HG03175 (cell line): ENCODE data around the gene ATF3.
"Not testable (repeated sequence)": the region's sequence is repeated elsewhere in the genome, so short reads cannot be mapped to it uniquely, and the experiment has no call there.

Experiments
- ATAC-seq: cut with Tn5 transposase; IDR thresholded peaks from one replicate; pipeline ENCODE4 v1.9.1; 2021; ENCODE audit warnings: mild to moderate bottlenecking, moderate library complexity; ENCODE audit not compliant: unreplicated experiment

The ATF3 gene

DNA sequence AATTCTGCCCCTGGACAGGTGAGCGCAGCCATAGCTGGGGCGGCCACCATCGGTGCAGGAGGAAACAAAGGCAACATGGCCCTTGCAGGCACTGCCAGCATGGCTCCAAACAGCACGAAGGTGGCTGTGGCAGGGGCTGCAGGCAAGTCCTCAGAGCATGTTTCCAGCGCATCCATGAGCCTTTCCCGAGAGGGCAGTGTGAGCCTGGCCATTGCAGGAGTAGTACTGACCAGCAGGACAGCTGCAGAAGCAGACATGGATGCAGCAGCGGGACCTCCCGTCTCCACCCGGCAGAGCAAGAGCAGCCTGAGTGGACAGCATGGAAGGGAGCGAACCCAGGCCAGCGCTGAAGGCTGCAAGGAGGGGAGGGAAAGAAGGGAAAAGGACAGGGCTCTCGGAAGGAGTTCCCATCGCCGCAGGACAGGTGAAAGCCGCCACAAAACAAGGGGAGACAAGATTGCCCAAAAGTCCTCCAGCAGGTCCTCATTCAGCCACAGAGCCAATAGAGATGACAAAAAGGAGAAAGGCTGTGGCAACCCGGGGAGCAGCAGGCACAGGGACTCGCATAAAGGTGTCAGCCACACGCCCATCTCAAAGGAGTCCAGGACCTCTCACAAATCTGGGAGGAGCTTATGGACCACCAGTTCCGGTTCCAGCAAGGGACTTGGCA lies 17.4 kb downstream of the ATF3 start:
- ATAC-seq, result no peak

DNA sequence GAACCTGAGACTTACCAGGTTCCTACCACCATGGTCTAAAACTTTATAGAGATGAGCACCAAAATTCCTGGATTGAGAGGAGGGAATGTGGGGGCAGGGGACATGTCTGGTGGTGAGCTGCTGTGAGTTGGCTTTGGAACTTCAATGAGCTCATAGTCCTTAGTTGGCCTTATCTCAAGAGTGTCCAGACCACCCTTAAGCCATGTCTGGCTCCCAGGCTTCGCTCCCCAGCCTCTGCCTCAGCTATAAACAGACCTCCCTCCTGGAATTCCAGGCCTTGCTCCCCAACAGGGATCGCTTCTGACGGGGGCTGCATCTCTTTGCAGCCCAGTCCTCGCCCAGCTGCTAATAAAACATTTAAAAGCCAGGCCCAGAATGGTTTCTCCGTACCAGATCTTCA lies 19.5 kb downstream of the ATF3 start:
- no peak for ATAC-seq

DNA sequence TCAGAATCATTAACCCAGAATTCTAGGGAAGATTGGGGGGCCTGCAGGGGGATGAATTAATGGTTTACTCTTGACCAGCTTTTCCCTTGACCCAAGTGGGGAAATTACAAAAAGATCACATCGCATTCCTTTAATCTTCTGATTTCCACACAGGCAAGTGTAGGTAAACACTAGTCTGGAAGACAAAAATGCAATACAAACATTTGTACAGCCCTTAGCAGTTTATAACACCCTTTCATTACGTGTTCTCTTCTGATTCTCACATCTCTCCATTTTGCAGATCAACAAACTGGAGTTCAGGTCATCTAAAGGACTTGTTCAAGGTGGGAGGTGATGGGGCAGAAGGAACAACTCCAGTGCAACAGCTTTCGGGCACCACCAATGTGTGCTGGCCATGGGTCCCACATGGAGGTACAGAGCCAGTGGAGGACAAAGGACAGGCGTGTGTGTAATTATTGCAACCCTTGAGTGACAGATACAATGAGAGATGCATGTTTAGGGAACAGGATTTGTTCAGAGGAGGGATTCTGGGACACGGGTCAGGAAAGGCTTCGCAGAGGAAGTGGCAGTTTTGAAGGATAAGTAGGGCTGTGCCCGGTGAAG lies 20.4 kb downstream of the ATF3 start:
- no peak for ATAC-seq

DNA sequence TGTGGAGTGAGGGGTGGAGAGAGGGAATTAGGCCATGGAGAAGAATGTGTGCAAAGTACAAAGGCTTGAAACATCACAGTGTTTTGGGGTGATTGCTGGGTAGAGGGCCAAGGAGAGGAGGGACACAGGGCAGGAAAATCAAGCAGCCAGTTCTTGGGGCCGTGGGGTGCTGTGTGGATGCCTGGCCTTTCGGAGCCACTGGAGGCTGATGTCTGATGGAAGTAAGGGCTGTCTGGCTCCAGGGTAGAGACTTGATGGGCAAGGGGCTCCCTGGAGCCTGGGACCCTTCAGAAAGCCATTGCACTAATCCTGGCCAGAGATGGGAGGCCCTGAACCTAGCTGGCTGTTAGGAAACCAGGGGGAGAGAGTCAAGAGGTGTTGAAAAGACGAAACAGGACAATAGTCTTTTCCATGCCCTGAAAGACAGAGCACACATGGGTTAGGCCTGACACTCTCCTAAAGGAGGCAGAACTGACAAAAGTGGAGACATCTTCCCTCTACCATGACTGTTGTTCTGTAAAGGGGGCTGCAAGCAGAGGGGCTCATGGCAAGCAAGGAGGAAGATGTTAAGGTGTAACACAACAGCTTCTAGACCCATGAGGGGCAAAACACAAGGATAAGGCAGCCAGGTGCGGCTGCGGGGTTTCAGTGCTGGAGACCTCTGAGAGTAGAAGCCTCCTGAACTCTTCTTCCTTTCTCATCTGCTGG lies 21.0 kb downstream of the ATF3 start:
- ATAC-seq, result no peak

DNA sequence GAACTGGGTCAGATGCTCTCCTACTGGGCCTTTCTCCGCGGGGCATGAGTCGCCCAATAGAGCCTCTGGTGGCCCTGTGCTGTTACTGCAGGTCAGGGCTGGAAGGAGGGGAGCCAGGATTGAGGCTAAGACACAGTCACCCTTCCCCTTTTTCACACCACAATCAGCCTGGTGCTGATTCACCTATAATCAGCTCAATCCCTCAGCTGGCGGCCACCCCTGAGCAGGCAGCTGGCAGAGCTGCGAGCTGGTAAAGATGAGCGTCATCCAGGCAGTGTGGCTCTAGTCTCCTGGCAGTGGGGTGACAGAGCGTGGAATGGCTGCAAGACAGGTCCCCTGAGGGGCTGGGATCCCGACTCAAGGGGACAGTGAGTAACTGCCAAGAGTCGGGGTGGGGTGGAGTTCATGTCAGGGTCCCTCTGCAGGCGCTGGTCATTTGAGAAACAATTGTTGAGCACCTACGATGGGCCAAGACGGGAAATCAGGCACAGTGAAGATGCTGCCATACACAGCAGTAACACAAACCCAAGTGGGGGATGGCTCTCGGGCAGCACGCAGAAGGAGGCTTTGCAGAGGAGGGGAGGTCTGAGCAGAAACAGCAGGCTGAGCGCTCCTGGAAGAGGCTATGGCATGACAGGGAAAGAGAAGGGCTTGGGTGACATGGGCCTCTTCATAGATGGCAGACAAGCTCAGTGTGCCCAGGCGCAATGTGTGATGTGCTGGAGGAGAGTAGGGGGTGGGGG lies 21.8 kb downstream of the ATF3 start:
- ATAC-seq, result peak; percentile 98

DNA sequence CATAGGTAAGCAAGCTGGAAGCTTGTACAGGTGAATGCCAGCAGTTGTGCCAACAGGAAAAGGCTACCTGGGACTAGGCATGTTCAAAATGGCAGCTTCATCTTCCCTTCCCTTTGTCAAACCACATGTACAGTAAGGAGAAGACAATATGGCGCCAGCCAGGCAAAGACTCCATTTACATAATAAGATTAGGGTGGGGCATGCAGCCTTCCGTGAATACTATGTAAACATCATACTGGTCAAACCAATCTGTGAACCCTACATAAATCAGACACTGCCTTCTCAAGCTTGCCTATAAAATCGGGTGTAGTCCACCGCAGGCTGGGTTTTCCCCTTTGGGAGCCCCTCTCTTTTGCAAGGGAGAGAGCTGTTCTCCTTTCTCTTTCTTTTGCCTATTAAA lies 24.6 kb downstream of the ATF3 start:
- no peak for ATAC-seq

DNA sequence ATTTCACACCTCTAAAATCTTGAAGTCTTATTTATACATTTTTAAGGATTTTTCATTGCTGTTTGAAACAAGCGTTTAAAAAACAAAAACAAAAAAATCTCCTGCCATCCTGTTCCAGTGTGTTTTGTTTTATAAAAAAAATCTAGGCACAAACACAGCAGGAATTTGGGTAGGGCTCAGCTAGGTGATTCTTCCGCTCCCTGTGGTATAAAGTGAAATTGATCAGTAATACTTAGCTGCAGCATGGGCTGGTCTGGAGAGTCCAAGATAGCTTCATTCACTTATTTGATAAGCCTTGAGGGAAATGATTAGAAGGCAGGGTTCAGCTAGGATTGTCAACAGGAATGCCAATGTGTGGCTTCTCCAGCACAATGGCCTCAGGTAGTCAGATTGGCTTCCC lies 25.7 kb downstream of the ATF3 start:
- ATAC-seq, result no peak

DNA sequence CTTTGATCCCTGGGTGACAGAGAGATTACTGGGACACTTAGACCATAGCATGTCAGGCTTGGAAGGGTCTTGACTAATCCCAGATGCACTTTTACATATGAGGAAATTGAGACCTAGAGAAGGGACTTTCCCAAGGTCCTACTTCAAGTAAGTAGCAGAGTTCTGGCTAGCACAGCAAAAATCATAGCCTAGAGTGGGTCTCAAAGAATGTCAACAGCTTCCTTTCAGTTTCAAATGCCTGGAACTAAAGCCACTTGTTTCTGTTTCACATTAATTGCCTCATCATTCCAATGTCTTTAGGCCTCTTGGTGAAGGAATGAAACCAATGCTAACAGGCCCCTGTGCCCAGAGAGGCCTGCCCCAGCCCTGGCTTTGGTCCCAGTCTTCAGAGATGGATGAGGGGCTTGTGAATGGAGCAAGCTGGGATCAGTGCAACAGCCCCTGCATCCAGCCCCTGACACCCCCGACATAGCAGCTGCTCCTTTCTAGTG lies 26.6 kb downstream of the ATF3 start:
- no peak for ATAC-seq

DNA sequence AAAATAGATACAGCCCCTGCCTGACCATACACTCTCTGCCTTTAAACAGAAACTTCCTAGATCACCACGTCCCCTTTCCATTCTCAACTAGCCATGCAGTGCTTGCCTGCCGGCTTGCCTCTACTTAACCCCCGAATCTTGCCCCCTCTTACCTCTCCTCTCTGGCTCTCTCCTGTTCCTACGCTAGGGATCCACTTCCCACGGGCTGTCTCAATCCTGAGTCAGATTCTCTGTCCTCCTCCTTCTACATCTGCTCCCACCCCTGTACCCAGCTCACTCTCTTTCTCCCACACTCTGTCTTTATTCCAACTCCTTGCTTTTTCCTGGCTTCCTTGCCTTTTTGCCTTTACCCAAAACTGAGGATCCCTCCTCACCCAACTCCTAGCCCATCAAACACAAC lies 29.3 kb downstream of the ATF3 start:
- no peak for ATAC-seq

DNA sequence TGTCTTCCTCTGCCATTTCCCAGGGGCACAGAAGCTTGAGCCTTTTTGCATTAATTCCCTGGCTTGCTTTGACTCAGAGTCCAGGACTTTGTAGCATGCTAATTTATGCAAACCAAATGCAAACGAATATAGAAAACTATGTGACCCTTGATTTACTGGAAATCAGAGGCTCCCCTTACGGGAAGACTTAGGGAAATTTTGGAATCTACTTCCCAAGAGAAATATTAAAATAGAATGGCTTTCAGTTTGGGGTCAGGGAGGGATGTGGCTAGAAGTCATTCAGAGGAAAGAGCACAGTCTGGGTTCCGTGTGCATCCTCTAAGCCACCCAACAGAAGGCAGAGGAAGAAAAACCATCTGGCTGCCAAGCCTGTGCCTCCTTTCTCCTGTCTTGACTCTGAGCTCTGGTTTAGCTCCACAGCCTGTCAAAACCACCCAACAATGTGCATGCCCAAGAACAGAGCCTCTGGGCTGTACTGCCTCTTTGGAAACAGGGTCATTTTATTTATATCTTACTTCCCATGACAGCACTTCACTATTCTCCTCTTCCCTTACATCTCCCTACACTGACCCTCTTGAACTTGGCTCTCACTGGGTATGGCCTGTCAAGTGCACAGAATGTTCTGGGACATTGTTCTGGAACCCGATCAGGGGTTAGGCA lies 30.1 kb downstream of the ATF3 start:
- ATAC-seq, result no peak

DNA sequence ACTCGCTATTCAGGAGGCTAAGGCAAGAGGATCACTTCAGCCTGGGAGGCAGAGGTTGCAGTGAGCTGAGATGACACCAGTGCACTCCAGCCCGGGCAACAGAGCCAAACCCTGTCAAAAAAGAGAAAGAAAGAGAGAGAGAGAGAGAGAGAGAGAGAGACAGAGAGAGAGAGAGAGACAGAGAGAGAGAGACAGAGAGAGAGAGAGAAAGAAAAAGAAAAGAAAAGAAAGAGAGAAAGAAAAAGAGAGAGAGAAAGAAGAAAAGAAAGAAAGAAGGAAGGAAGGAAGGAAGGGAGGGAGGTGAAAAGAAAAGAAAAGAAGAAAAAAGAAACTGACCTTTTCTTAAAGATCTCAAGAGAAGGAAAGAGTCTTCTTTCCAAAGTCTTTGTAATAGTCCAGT lies 31.0 kb downstream of the ATF3 start:
- not testable (repeated sequence) for ATAC-seq

DNA sequence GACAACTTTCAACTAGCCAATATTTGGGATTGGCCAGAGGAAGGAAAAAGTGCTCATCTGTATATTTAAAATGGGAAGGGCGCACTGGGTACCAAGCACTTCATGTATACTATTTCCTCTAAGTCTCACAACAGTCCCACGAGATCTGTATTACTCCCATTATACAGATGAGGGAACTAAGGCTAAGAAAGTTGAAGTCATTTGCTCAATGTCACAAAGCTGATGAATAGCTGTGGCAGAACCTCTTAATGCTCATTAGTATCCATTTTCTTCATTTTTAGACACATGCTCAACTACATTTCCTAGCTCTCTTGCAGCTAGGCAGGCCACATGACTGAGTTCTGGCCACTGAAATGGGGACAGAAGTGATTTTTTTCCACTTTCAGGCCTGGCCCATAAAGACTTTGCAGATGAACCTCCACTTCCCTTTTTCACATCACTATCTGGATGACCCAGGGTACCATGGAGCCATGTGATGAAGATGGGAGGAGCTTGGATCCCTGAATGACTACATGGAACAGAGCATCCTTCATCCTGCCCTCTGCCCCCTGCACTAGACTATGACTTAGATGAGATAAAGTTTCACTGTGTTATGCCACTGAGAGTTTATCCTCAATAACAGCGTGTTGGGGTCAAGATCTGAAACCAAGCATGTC lies 31.8 kb downstream of the ATF3 start:
- no peak for ATAC-seq

DNA sequence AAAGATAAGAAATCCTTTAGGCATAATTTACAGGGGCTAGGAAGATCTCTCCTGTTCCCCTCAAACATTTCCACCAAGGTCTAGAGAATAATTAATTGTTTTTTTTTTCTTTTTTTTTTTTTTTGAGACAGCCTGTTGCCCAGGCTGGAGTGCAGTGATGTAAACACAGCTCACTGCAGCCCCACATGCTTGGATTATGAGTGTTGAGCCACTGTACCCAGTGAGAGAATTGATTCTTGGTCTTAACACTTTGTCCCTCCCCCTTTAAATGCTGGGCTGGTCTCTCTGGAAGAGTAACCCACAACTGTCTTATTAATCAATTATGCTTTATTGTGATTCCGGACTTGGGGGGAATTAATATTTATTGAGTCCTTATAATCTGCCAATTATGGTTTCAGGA lies 33.4 kb downstream of the ATF3 start:
- ATAC-seq, result no peak

DNA sequence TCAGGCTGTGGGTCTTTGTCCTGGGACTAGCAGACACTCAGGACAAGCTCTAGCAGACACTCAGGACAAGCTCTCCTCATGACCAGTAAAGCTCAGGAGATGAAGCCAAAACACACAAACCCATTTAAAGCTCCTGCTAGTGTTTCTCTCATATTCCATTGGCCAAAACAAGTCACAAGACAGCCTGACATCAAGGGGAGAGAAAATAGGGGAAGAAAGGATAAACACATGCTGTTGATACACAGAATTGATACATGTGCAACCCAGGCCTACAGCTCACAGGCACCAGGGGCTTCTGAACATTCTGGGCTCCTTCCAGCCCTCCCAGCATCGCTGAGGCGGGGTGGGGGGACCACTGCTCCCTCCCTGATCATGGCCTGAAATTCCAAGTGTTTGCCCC lies 35.3 kb downstream of the ATF3 start:
- ATAC-seq, result no peak

DNA sequence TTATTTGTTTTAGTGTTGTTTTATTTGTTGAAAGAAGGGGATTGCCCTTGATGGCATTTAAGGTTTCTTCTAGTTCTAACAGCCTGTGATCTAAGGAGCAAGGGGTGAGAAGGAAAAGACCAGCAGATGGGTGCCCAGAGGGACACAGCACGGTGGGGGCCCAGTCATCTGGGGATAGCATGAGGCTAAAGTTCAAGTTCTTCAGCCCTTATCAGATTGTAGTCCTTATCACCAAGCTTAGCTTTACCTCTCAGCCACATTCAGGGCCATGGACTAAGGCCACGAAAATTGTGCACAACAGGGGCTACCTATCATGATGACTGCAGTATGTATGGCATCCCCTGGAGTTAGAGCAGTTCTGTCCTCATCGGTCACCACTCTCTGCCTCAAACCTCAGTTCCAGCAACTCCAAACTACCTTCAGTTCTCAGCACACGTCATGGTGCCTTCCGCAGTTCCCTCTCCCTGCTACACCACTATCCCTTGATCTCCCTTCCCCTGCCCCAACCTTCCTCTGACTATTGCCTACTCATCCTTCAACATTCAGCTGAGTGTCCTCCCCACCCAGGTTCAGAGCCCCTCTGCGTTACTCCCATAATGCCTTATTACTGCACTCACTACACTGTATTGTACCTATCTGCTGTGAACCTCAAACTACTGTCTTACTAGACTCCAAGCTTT lies 36.4 kb downstream of the ATF3 start:
- ATAC-seq, result no peak

DNA sequence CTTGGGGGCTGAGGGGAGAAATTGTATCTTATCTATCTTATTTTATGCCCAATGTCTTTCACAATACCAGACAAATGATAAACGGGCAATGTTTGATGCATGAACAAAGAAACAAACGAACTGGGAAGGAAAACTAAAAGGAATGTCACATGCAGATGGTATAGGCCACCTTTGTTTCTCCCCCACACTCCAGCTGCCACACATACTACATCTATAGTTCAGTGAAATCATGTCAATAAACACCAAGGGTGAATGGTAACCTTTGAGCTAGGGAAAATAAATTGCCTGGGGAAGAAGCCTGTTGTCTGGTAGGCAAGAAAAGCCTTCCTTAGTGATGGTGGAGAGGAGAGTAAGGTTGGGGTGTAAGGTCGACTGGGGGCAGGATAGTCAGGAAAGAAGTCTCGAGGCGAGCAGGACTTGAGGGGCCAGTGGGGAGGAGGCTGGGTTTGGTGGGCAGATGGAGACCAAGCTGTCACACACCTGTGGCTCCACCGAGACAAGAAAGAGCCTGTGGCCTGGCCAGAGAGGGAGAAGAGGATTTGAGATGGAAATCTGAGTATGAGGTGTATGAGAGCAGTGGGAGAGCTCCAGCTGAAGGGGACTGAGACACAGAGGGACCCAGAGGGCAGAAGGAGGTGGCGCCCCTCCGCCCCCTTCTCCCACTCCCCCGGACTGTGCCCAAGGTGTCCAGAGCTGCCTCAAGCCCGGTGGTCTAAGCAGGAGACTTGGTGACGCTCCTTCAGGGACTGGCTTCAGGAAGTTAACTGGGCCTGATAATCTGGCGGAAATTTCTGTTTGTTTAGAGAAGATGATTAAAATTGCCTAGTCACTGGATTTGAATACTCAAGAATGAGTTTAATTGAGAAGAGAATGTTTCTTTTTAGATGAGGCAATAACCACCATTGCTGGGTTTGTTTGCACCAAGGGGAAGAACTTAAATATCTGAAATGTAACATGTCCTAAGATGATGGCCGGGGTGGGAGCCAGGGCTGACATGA lies 37.3 kb downstream of the ATF3 start:
- no peak for ATAC-seq

DNA sequence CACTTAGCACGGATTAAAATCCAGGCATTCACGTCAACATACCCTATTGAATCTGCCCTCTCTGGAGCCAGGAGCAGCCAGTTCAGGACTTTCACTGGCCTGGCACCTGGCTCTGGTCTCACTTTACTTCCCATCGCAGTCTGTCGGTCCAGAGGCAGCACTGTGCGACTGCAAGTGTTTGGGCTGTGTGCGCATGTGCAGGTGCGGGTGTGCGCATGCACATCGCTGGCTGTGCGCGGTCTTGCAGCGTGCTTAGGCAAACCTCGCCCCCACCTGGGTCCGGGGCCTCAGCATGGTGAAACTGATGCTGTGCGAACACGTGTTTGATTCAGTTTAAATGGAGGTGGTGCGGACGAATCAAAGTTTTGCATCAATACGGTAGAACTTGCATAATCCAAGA lies 38.0 kb downstream of the ATF3 start:
- no peak for ATAC-seq

DNA sequence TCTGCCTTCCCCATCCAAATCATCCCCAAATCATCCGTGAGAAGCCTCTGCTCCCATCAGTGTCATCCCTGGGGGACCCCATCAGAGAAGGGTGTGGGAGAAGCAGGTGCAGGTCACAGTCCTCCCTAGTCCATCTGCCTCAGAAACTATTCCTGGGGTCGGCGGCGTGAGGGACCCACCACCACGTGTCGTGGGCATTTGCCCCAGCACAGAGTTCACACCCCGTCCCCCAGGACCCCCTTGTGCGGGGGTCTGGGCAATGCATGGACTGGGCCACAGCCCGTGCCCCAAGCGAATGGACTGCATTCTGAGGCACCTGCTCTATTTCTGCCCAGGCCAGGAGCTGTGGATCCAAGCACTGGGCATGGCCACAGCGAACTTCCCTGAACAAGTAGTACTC lies 38.4 kb downstream of the ATF3 start:
- ATAC-seq, result no peak

DNA sequence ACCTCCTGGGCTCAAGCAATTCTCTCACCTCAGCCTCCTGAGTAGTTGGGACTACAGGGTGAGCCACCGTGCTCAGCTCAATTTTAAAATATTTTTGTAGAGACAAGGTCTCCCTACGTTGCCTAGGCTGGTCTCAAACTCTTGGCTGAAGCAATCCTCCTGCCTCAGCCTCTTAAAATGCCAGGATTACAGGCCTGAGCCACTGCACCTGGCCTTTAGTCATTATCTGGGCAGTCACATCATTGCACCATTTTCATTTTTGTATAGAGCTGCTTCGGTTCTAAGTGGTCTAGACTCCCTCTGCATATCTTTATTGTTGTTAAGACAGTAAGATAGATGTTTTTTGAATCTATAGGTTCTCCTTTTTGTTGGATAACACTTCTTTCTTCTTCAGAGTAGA lies 39.9 kb downstream of the ATF3 start:
- no peak for ATAC-seq
